ENCODE measurements around the gene SPATA17.
"Not testable (repeated sequence)": the region's sequence is repeated elsewhere in the genome, so short reads cannot be mapped to it uniquely, and the experiment has no call there.

SPATA17 gene

GRCh38 chr1:217673387-217673786, 42.2 kb downstream of the SPATA17 start:
- no peak for TF ChIP-seq CTCF (IDR thresholded peaks at IDR 0.05; ENCODE audit: low read depth, low read length)
- DNase-seq (ENCODE audit: low read depth in 2 of 2) = no peak
- H3K4me3 ChIP-seq (replicated peaks in 1 of 2; ENCODE audit: low read depth in 2 of 2, low read length in 2 of 2) = no peak overlapping the region

- DNase-seq (ENCODE audit: low read depth in 2 of 2) = no peak
- H3K4me3 ChIP-seq (replicated peaks in 1 of 2; ENCODE audit: low read depth in 2 of 2, low read length in 2 of 2) = no peak overlapping the region
- TF ChIP-seq CTCF (IDR thresholded peaks at IDR 0.05; ENCODE audit: low read depth, low read length) = no peak
Observed at GRCh38 chr1:217674028-217674729, 43.0 kb downstream of the SPATA17 start.

- no peak for DNase-seq (ENCODE audit: low read depth in 2 of 2)
- H3K4me3 ChIP-seq (replicated peaks in 1 of 2; ENCODE audit: low read depth in 2 of 2, low read length in 2 of 2) = no peak overlapping the region
- TF ChIP-seq CTCF (IDR thresholded peaks at IDR 0.05; ENCODE audit: low read depth, low read length) = no peak
Observed at GRCh38 chr1:217681806-217682205, 50.7 kb downstream of the SPATA17 start.

GRCh38 chr1:217687511-217687910, 56.4 kb downstream of the SPATA17 start:
- no peak for DNase-seq (ENCODE audit: low read depth in 2 of 2)
- H3K4me3 ChIP-seq (replicated peaks in 1 of 2; ENCODE audit: low read depth in 2 of 2, low read length in 2 of 2) = no peak overlapping the region
- no peak for TF ChIP-seq CTCF (IDR thresholded peaks at IDR 0.05; ENCODE audit: low read depth, low read length)

- DNase-seq (ENCODE audit: low read depth in 2 of 2); H3K4me3 ChIP-seq (replicated peaks in 1 of 2; ENCODE audit: low read depth in 2 of 2, low read length in 2 of 2): not testable (repeated sequence)
Observed at GRCh38 chr1:217696140-217696539, 65.0 kb downstream of the SPATA17 start.

GRCh38 chr1:217703326-217703725, 72.2 kb downstream of the SPATA17 start:
- TF ChIP-seq CTCF (IDR thresholded peaks at IDR 0.05; ENCODE audit: low read depth, low read length) = no peak

GRCh38 chr1:217712925-217713597, 81.9 kb downstream of the SPATA17 start:
- TF ChIP-seq CTCF (IDR thresholded peaks at IDR 0.05; ENCODE audit: low read depth, low read length) = no peak
- no peak for DNase-seq (ENCODE audit: low read depth in 2 of 2)
- no peak overlapping the region for H3K4me3 ChIP-seq (replicated peaks in 1 of 2; ENCODE audit: low read depth in 2 of 2, low read length in 2 of 2)

More at GRCh38 chr1:217703326-217703725, 72.2 kb downstream of the SPATA17 start:
- DNase-seq (ENCODE audit: low read depth in 2 of 2) = no peak
- H3K4me3 ChIP-seq (replicated peaks in 1 of 2; ENCODE audit: low read depth in 2 of 2, low read length in 2 of 2) = no peak overlapping the region

All from cardiac fibroblast (primary cell).